Effector CD8-positive, alpha-beta T cell (primary cell): ENCODE results near the gene MCU.
"Not testable (repeated sequence)": the region's sequence is repeated elsewhere in the genome, so short reads cannot be mapped to it uniquely, and the experiment has no call there.

Source experiments
- DNase-seq: peaks from one replicate; lab custom pipeline; 2025; lab: John Stamatoyannopoulos, UW

Gene MCU

GRCh38 chr10:72762042-72762441 is 70.1 kb downstream of the MCU start:
- no peak for DNase-seq

GRCh38 chr10:72763201-72763600 is 71.3 kb downstream of the MCU start:
- DNase-seq = no peak

- DNase-seq = no peak
Measured at GRCh38 chr10:72764151-72764550, 72.2 kb downstream of the MCU start.

GRCh38 chr10:72765051-72765745 is 73.3 kb downstream of the MCU start:
- DNase-seq = no peak

- not testable (repeated sequence) for DNase-seq
Measured at GRCh38 chr10:72771195-72771594, 79.3 kb downstream of the MCU start.

- DNase-seq = no peak
Measured at GRCh38 chr10:72772031-72772430, 80.1 kb downstream of the MCU start.

GRCh38 chr10:72779874-72780273 is 87.9 kb downstream of the MCU start:
- no peak for DNase-seq

GRCh38 chr10:72782649-72783330 is 90.8 kb downstream of the MCU start:
- no peak for DNase-seq

- DNase-seq = no peak
Measured at GRCh38 chr10:72783410-72783833, 91.5 kb downstream of the MCU start.

GRCh38 chr10:72784551-72785351 is 92.8 kb downstream of the MCU start:
- DNase-seq = no peak

- no peak for DNase-seq
Measured at GRCh38 chr10:72785409-72785808, 93.5 kb downstream of the MCU start.

GRCh38 chr10:72790216-72790990 is 98.5 kb downstream of the MCU start:
- no peak for DNase-seq

- no peak for DNase-seq
Measured at GRCh38 chr10:72792288-72792687, 100.3 kb downstream of the MCU start.

- DNase-seq = no peak
Measured at GRCh38 chr10:72793752-72794151, 101.8 kb downstream of the MCU start.

- no peak for DNase-seq
Measured at GRCh38 chr10:72794260-72794659, 102.3 kb downstream of the MCU start.

- no peak for DNase-seq
Measured at GRCh38 chr10:72796042-72796441, 104.1 kb downstream of the MCU start.

- no peak for DNase-seq
Measured at GRCh38 chr10:72796538-72796937, 104.6 kb downstream of the MCU start.

GRCh38 chr10:72800000-72800740 is 108.2 kb downstream of the MCU start:
- DNase-seq = no peak

GRCh38 chr10:72800741-72801092 is 108.8 kb downstream of the MCU start:
- no peak for DNase-seq

GRCh38 chr10:72801263-72801868 is 109.4 kb downstream of the MCU start:
- DNase-seq = no peak

- DNase-seq = no peak
Measured at GRCh38 chr10:72802332-72802731, 110.4 kb downstream of the MCU start.
